Coronary artery (tissue), 2 donors: ENCODE measurements around the gene KCNMA1.
A peak's percentile ranks its signal among the peaks of the same experiment; 100 is the strongest.

ENCODE experiments used
- DNase-seq: peaks from one replicate; pipeline ENCODE4 v3.0.0-alpha.2; 2017; ENCODE audit warnings: low spot score
- H3K27ac ChIP-seq, 2 donors: fragments of 200-600 bp; sonication (generic); one replicate each; pipeline ENCODE4 v1.5.1; 2016 to 2019
- H3K4me3 ChIP-seq: fragments of 200-600 bp; sonication (generic); 2 replicates; pipeline ENCODE4 v1.5.1; 2016; ENCODE audit warnings: mild to moderate bottlenecking, moderate library complexity
- CTCF ChIP-seq: fragments of 200-600 bp; sonication (generic); IDR thresholded peaks from one replicate; pipeline ENCODE4 v1.5.1; 2019; ENCODE audit warnings: antibody characterized with exemption

KCNMA1 gene

GRCh38 chr10:77614778-77615625 lies 22.6 kb downstream of the KCNMA1 start:
- no peak for DNase-seq
- Histone ChIP-seq H3K4me3 (no peak overlapping the region), H3K27ac (peak overlapping the region in 1 of 2 donors; percentile 72)
- TF ChIP-seq CTCF: no peak

GRCh38 chr10:77613476-77614130 lies 24.0 kb downstream of the KCNMA1 start:
- no peak for DNase-seq
- Histone ChIP-seq H3K4me3 (no peak overlapping the region), H3K27ac (peak overlapping the region; percentile 52 to 72)
- TF ChIP-seq CTCF: no peak

GRCh38 chr10:77611670-77612069 lies 25.9 kb downstream of the KCNMA1 start:
- Histone ChIP-seq H3K4me3 (no peak overlapping the region), H3K27ac (no peak overlapping the region)
- no peak for DNase-seq
- TF ChIP-seq CTCF: no peak

- Histone ChIP-seq H3K4me3 (no peak overlapping the region), H3K27ac (no peak overlapping the region)
- no peak for DNase-seq
- TF ChIP-seq CTCF: no peak
Measured at GRCh38 chr10:77611221-77611620, 26.4 kb downstream of the KCNMA1 start.

GRCh38 chr10:77609781-77610272 lies 27.8 kb downstream of the KCNMA1 start:
- no peak overlapping the region for H3K4me3 ChIP-seq
- H3K27ac ChIP-seq: peak overlapping the region in 1 of 2 donors; percentile 68
- TF ChIP-seq CTCF: no peak
- DNase-seq: no peak

- Histone ChIP-seq H3K27ac (no peak overlapping the region), H3K4me3 (no peak overlapping the region)
- no peak for DNase-seq
- TF ChIP-seq CTCF: no peak
Measured at GRCh38 chr10:77608281-77608680, 29.3 kb downstream of the KCNMA1 start.

- TF ChIP-seq CTCF: no peak
- no peak for DNase-seq
- no peak overlapping the region for H3K27ac ChIP-seq
- H3K4me3 ChIP-seq: no peak overlapping the region
Measured at GRCh38 chr10:77606751-77607150, 30.9 kb downstream of the KCNMA1 start.
